ENCODE results near the gene BLTP2. TPM values are rescaled to one million over a fixed set of nuclear protein-coding genes. Genes with fewer than 3 reads are reported as not detected.

The BLTP2 gene
- polyA plus RNA-seq, 3 donors = 83.8 to 91.6 (median 89.3) TPM

- peak in 1 of 3 donors; percentile 48 for DNase-seq (ENCODE audit: low read depth in 3 of 3, low spot score in 2 of 3)
Observed at GRCh38 chr17:28599311-28600184, 45.4 kb downstream of the BLTP2 start.

GRCh38 chr17:28598799-28599310, 46.1 kb downstream of the BLTP2 start, which contains the start of gene SPAG5:
TSS of gene SPAG5 (minus strand) at chr17:28599025. CDS start at chr17:28598946, 79 bp downstream.
- DNase-seq (ENCODE audit: low read depth in 3 of 3, low spot score in 2 of 3) = peak; percentile 66 to 85 (median 80)

GRCh38 chr17:28598389-28598788, 46.6 kb downstream of the BLTP2 start:
- DNase-seq (ENCODE audit: low read depth in 3 of 3, low spot score in 2 of 3) = no peak

- no peak for DNase-seq (ENCODE audit: low read depth in 3 of 3, low spot score in 2 of 3)
Observed at GRCh38 chr17:28597606-28598383, 47.2 kb downstream of the BLTP2 start.

Other genes starting within 250 kb of the BLTP2 start
- gene SLC46A1, start 238.9 kb downstream of the BLTP2 start, polyA plus RNA-seq (ENCODE audit: insufficient read length in 3 of 3) = 10 to 100 TPM; 13.9 to 15.4 (median 14.5) TPM
- 10 to 100 TPM in 2 of 3 donors, 1 to 10 TPM in 1; 7.4 to 21.4 (median 15.6) TPM for gene SLC13A2, start 171.5 kb downstream of the BLTP2 start, polyA plus RNA-seq (ENCODE audit: insufficient read length in 3 of 3)
- gene FOXN1, start 138.8 kb downstream of the BLTP2 start, polyA plus RNA-seq (ENCODE audit: insufficient read length in 3 of 3) = under 1 TPM; 0.31 to 0.65 (median 0.41) TPM
- 10 to 100 TPM; 51.9 to 61.9 (median 57.3) TPM for gene UNC119, start 92.5 kb downstream of the BLTP2 start, polyA plus RNA-seq (ENCODE audit: insufficient read length in 3 of 3)
- gene PIGS, start 73.6 kb downstream of the BLTP2 start, polyA plus RNA-seq (ENCODE audit: insufficient read length in 3 of 3) = 100 to 1,000 TPM in 1 of 3 donors, 10 to 100 TPM in 2; 89.6 to 109 (median 96.6) TPM
- gene ALDOC, start 68.3 kb downstream of the BLTP2 start, polyA plus RNA-seq (ENCODE audit: insufficient read length in 3 of 3) = 10 to 100 TPM; 23.4 to 26.9 (median 25.3) TPM
- gene SPAG5, start 46.1 kb downstream of the BLTP2 start, polyA plus RNA-seq (ENCODE audit: insufficient read length in 3 of 3) = 10 to 100 TPM; 43.3 to 59.4 (median 52.6) TPM
- 1 to 10 TPM; 7.5 to 8.9 (median 8.5) TPM for gene RSKR, start 31.0 kb downstream of the BLTP2 start, polyA plus RNA-seq (ENCODE audit: insufficient read length in 3 of 3)
- gene SDF2, start 16.7 kb upstream of the BLTP2 start, polyA plus RNA-seq (ENCODE audit: insufficient read length in 3 of 3) = 10 to 100 TPM; 83.0 to 95.9 (median 90.7) TPM
- 10 to 100 TPM; 67.1 to 73.6 (median 69.9) TPM for gene SUPT6H, start 17.0 kb upstream of the BLTP2 start, polyA plus RNA-seq (ENCODE audit: insufficient read length in 3 of 3)
- 1 to 10 TPM; 4.0 to 6.3 (median 5.2) TPM for gene PROCA1, start 66.7 kb upstream of the BLTP2 start, polyA plus RNA-seq (ENCODE audit: insufficient read length in 3 of 3)
- gene RAB34, start 72.7 kb upstream of the BLTP2 start, polyA plus RNA-seq (ENCODE audit: insufficient read length in 3 of 3) = 100 to 1,000 TPM; 185 to 200 (median 193) TPM
- gene RPL23A, start 74.8 kb upstream of the BLTP2 start, polyA plus RNA-seq (ENCODE audit: insufficient read length in 3 of 3) = 1,000 to 10,000 TPM in 2 of 3 donors, 100 to 1,000 TPM in 1; 935 to 1,015 (median 1,012) TPM
- 10 to 100 TPM; 17.0 to 21.0 (median 19.4) TPM for gene TLCD1, start 81.1 kb upstream of the BLTP2 start, polyA plus RNA-seq (ENCODE audit: insufficient read length in 3 of 3)
- gene NEK8, start 83.6 kb upstream of the BLTP2 start, polyA plus RNA-seq (ENCODE audit: insufficient read length in 3 of 3) = 1 to 10 TPM; 6.3 to 7.9 (median 7.1) TPM
- 100 to 1,000 TPM in 2 of 3 donors, 10 to 100 TPM in 1; 97.8 to 107 (median 101) TPM for gene TRAF4, start 98.9 kb upstream of the BLTP2 start, polyA plus RNA-seq (ENCODE audit: insufficient read length in 3 of 3)
- gene FAM222B, start 197.6 kb upstream of the BLTP2 start, polyA plus RNA-seq (ENCODE audit: insufficient read length in 3 of 3) = 10 to 100 TPM; 19.7 to 20.0 (median 19.9) TPM
- gene ERAL1, start 209.9 kb upstream of the BLTP2 start, polyA plus RNA-seq (ENCODE audit: insufficient read length in 3 of 3) = 10 to 100 TPM; 60.4 to 70.7 (median 65.0) TPM